B cell (primary cell): Measurements from ENCODE around the gene HOXD4. TPM values are rescaled to one million over a fixed set of nuclear protein-coding genes. Genes with fewer than 3 reads are reported as not detected.

Experiments used
- ATAC-seq: fragments of 200-7000 bp; cut with Tn5 transposase; one replicate; pipeline ENCODE4 v1.10.0; 2021; ENCODE audit warnings: low read depth, mild to moderate bottlenecking, moderate number of reproducible peaks, moderate library complexity
- CTCF ChIA-PET: fragments of 350-600 bp; sonication (Branson Sonifier 250); formaldehyde crosslinking; loops from one replicate; lab custom pipeline; 2021; ENCODE audit warnings: antibody characterized with exemption, inconsistent platforms; lab: Charles Lee
- POLR2A ChIA-PET: fragments of 350-600 bp; sonication (Branson Sonifier 250); formaldehyde crosslinking; loops from one replicate; lab custom pipeline; 2021; ENCODE audit warnings: antibody characterized with exemption; lab: Charles Lee
- DNase-seq: peaks from one replicate; pipeline ENCODE4 v3.0.0; 2013
- H2AFZ ChIP-seq: 2 replicates; pipeline ENCODE4 v1.6.1; 2012; ENCODE audit warnings: mild to moderate bottlenecking, low read depth, low read length; ENCODE audit not compliant: insufficient read depth, poor library complexity, severe bottlenecking
- H3K27ac ChIP-seq, 2 donors: 1 replicate in 1 of 2; 2 replicates in 1 of 2; pipeline ENCODE4 v1.5.1; 2012 to 2013; ENCODE audit warnings: low read length in 2 of 2, mild to moderate bottlenecking in 2 of 2, moderate library complexity in 1 of 2
- H3K27me3 ChIP-seq, 4 experiments: fragments of 200-600 bp in 1 of 4; sonication (generic) in 1 of 4; replicated peaks in 1 of 4; 1 replicate in 2 of 4; 2 replicates in 2 of 4; pipeline versions ENCODE4 v1.6.1 to v1.7.0; 2013 to 2016; ENCODE audit warnings: low read length in 3 of 4, mild to moderate bottlenecking in 2 of 4, mixed read lengths in 1 of 4, moderate library complexity in 1 of 4; ENCODE audit not compliant: insufficient read depth in 4 of 4, control insufficient read depth in 3 of 4; ENCODE audit errors: control extremely low read depth in 1 of 4
- H3K36me3 ChIP-seq, 2 experiments: replicated peaks in 1 of 2; 1 replicate in 1 of 2; 2 replicates in 1 of 2; pipeline versions ENCODE4 v1.6.1 to v1.7.1; 2013; ENCODE audit warnings: low read length in 1 of 2; ENCODE audit not compliant: insufficient read depth in 2 of 2, control insufficient read depth in 1 of 2; ENCODE audit errors: control extremely low read depth in 1 of 2, extremely low read depth in 1 of 2
- H3K4me1 ChIP-seq, 2 donors: fragments of 200-600 bp in 1 of 2; sonication (generic) in 1 of 2; 1 replicate in 1 of 2; 2 replicates in 1 of 2; pipeline versions ENCODE4 v1.5.1 to v1.6.1; 2013 to 2017; ENCODE audit warnings: low read length in 2 of 2; ENCODE audit not compliant: control insufficient read depth in 2 of 2, insufficient read depth in 2 of 2
- H3K4me2 ChIP-seq: replicated peaks from 2 replicates; pipeline ENCODE3; 2012; ENCODE audit warnings: mild to moderate bottlenecking, low read depth, low read length; ENCODE audit not compliant: poor library complexity, severe bottlenecking
- H3K4me3 ChIP-seq, 5 experiments: fragments of 200-600 bp in 1 of 5; sonication (generic) in 1 of 5; 1 replicate in 3 of 5; 2 replicates in 2 of 5; pipeline versions ENCODE4 v1.5.1 to v1.7.0; 2011 to 2016; ENCODE audit warnings: low read length in 4 of 5, mild to moderate bottlenecking in 4 of 5, low read depth in 2 of 5, control low read depth in 1 of 5, moderate library complexity in 1 of 5; ENCODE audit not compliant: insufficient read depth in 1 of 5; ENCODE audit errors: control extremely low read depth in 1 of 5, extremely low read depth in 1 of 5
- H3K79me2 ChIP-seq: fragments of 200-600 bp; sonication (generic); one replicate; pipeline ENCODE4 v1.6.0; 2016; ENCODE audit warnings: low read length; ENCODE audit not compliant: control insufficient read depth, insufficient read depth
- H3K9ac ChIP-seq: fragments of 200-600 bp; sonication (generic); 2 replicates; pipeline ENCODE4 v1.6.1; 2017; ENCODE audit warnings: mild to moderate bottlenecking, low read length, moderate library complexity
- H3K9me3 ChIP-seq, 3 donors: one replicate each; pipeline versions ENCODE4 v1.6.1 to v1.7.1; 2013; ENCODE audit warnings: low read length in 2 of 3; ENCODE audit not compliant: control insufficient read depth in 2 of 3, insufficient read depth in 1 of 3; ENCODE audit errors: control extremely low read depth in 1 of 3
- H4K20me1 ChIP-seq: 2 replicates; pipeline ENCODE4 v1.6.0; 2012; ENCODE audit warnings: mild to moderate bottlenecking, low read length; ENCODE audit not compliant: insufficient read depth, control insufficient read depth, poor library complexity, severe bottlenecking
- H3K27ac Mint-ChIP-seq: one replicate; pipeline ENCODE4 v1.8.0; 2021; ENCODE audit warnings: mixed read lengths
- H3K27me3 Mint-ChIP-seq: one replicate; pipeline ENCODE4 v1.8.0; 2021; ENCODE audit warnings: mixed read lengths
- H3K4me1 Mint-ChIP-seq: one replicate; pipeline ENCODE4 v1.8.0; 2021; ENCODE audit warnings: mixed read lengths
- H3K4me3 Mint-ChIP-seq: one replicate; pipeline ENCODE4 v1.8.0; 2021; ENCODE audit warnings: mixed read lengths
- H3K9me3 Mint-ChIP-seq: one replicate; pipeline ENCODE4 v1.8.0; 2022; ENCODE audit warnings: mixed read lengths; ENCODE audit not compliant: insufficient read depth
- CTCF ChIP-seq: fragments of 200-600 bp; IDR thresholded peaks from one replicate; pipeline ENCODE4 v1.8.0; 2022; ENCODE audit warnings: antibody characterized with exemption, mild to moderate bottlenecking
- EZH2 ChIP-seq: IDR thresholded peaks from 2 replicates; pipeline ENCODE4 v1.6.1; 2012; ENCODE audit warnings: borderline replicate concordance, low read depth, mild to moderate bottlenecking, moderate library complexity, low read length; ENCODE audit not compliant: insufficient read depth, poor library complexity, severe bottlenecking
- WGBS: methylation state at CpG from one replicate; pipeline ENCODE4 v1.1.5; 2013; ENCODE audit warnings: missing lambda C conversion rate; ENCODE audit not compliant: insufficient coverage; 5-methylcytosine and 5-hydroxymethylcytosine counted together
- intact Hi-C: fragments of 100-400 bp; cut with micrococcal nuclease; formaldehyde crosslinking; loops from one replicate; pipeline ENCODE4 v1.10.0; 2022
- polyA plus RNA-seq: library from polyadenylated mRNA; depleted of rRNA; stranded (reverse); fragments of >200 nt; gene quantifications from 2 replicates; pipeline ENCODE4 v1.2.3, GENCODE V29; 2012
- total RNA-seq, 2 donors: library from RNA; stranded (reverse); fragments of 120-200 nt in 1 of 2; gene quantifications; 1 replicate in 1 of 2; 2 replicates in 1 of 2; pipeline versions ENCODE4 v1.2.3 to v1.2.4, GENCODE V29; 2013 to 2022

The HOXD4 gene
- total and polyA plus RNA-seq, 2 donors (not counting 1 experiment from before 2014, with no cell fraction given) = not detected

DNA sequence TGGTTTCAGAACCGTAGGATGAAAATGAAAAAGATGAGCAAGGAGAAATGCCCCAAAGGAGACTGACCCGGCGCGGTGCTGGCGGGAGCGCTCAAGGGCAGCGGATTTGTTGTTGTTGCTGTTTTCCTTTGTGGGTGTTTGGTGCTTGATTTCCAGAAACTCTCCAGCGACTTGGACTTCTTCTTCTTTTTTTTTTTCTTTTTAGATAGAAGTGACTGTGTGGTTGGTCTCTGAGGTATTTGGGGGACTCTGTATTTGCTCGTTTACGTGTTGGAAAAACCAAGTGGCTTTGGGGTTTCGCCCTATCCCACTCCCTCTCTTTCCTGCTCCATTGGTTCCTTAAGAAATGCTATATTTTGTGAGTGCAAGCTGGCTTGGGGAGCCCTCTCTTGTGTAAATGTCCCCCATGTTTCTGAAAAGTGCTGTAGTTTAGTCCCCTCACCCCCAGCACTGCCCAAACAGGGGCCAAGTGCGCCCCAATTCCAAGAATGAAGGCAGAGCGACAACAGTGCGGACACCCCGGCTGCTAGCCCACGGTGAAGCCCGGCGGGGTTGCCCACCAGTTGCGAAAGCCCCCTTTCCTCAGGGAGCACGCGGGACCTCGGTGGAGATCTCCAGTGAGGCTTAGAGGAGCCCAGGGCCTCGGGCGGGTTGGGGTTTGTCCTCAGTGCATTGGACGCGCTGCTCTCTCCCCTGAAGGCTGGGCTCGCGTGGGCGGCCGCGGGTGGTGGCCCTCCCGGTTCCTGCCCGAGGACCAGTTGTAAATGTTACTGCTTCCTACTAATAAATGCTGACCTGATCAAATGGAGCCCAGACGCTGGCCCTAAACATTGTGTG lies 27.0 kb upstream of the HOXD4 start:
- Histone ChIP-seq H3K9ac (no peak overlapping the region), H2AFZ (no peak overlapping the region), H3K9me3 (peaks cover 0 to 50% (median 0%) of the 10 kb centered on the region in 3 donors), H3K36me3 (no peaks in the 10 kb centered on the region), H3K27ac (no peak overlapping the region), H3K4me3 (no peak overlapping the region), H3K27me3 (peaks cover 0 to 93% (median 73%) of the 10 kb centered on the region in 4 experiments), H4K20me1 (no peaks in the 10 kb centered on the region), H3K4me1 (peaks cover 17 to 41% of the 10 kb centered on the region in 2 donors), H3K4me2 (no peak overlapping the region), H3K79me2 (no peaks in the 10 kb centered on the region)
- Mint-ChIP-seq H3K9me3 (peaks cover 2% of the 10 kb centered on the region), H3K4me1 (peaks cover 19% of the 10 kb centered on the region), H3K27me3 (peaks cover 77% of the 10 kb centered on the region), H3K4me3 (peak overlapping the region; percentile 26), H3K27ac (no peak overlapping the region)
- TF ChIP-seq CTCF = no peak
- TF ChIP-seq EZH2 = no peak
- ATAC-seq = no peak
- intact Hi-C loops = no loop called here
- WGBS = 16% methylated on average over 30 of the region's 34 CpGs
- no peak for DNase-seq
- ChIA-PET CTCF (interaction anchor here (1.1 to 4.6 kb wide), 2 partner anchors 527 to 530 kb away, joined by 4 to 100 read pairs; no protein-coding TSS in a partner anchor), POLR2A (no interaction called here)
